NOMO-1 (cell line): Measurements from ENCODE around the gene USP9Y.
"Not testable (repeated sequence)": the region's sequence is repeated elsewhere in the genome, so short reads cannot be mapped to it uniquely, and the experiment has no call there.

Experiments
- DNase-seq, 2 experiments: peaks; one replicate each; lab custom pipeline; 2025; ENCODE audit not compliant: unreplicated experiment in 2 of 2; lab: John Stamatoyannopoulos, UW

The USP9Y gene, protein sequence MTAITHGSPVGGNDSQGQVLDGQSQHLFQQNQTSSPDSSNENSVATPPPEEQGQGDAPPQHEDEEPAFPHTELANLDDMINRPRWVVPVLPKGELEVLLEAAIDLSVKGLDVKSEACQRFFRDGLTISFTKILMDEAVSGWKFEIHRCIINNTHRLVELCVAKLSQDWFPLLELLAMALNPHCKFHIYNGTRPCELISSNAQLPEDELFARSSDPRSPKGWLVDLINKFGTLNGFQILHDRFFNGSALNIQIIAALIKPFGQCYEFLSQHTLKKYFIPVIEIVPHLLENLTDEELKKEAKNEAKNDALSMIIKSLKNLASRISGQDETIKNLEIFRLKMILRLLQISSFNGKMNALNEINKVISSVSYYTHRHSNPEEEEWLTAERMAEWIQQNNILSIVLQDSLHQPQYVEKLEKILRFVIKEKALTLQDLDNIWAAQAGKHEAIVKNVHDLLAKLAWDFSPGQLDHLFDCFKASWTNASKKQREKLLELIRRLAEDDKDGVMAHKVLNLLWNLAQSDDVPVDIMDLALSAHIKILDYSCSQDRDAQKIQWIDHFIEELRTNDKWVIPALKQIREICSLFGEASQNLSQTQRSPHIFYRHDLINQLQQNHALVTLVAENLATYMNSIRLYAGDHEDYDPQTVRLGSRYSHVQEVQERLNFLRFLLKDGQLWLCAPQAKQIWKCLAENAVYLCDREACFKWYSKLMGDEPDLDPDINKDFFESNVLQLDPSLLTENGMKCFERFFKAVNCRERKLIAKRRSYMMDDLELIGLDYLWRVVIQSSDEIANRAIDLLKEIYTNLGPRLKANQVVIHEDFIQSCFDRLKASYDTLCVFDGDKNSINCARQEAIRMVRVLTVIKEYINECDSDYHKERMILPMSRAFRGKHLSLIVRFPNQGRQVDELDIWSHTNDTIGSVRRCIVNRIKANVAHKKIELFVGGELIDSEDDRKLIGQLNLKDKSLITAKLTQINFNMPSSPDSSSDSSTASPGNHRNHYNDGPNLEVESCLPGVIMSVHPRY (N-terminal part only)

DNA sequence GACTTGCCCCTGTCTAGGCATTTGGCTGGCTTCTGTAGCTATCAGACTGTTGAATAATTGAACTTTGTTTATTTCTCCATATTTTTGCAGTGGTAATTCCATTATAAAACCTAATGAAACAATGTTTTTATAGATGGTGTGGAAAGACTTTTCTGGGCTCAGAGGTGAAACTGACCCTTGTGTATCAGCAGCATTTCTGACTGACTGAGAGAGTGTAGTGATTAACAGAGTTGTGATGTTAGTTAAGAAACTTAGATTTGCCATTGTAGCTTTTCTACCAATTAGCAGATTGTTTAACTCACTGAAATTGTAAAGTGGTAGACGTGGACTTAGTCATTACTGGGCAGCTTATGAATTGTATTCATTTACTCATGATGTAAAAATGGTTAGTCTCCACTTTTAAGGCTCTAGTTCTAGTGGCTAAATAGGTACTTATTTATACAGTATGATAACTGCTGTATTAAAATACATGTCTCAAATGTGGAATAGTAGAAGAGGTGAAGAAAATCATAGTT, at the start of gene USP9Y:
Gene USP9Y (plus strand): TSS at position 51 of the 515 bp plus-strand sequence. CDS start 8,217 bp downstream, outside the sequence.
- no peak for DNase-seq

DNA sequence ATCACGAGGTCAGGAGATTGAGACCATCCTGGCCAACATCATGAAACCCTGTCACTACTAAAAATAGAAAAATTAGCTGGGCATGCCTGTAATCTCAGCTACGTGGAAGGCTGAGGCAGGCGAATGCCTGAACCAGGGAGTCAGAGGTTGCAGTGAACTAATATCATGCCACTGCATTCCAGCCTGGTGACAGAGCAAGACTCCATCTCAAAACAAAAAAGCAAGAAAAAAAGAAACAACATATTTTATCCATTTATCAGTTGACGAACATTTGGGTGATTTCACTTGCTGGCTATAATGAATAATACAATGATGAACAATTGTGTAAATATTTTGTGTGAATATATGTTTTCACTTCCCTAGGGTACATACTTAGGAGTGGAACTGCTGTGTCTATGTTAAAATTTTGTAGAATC, 49.4 kb upstream of the USP9Y start:
- no peak for DNase-seq

DNA sequence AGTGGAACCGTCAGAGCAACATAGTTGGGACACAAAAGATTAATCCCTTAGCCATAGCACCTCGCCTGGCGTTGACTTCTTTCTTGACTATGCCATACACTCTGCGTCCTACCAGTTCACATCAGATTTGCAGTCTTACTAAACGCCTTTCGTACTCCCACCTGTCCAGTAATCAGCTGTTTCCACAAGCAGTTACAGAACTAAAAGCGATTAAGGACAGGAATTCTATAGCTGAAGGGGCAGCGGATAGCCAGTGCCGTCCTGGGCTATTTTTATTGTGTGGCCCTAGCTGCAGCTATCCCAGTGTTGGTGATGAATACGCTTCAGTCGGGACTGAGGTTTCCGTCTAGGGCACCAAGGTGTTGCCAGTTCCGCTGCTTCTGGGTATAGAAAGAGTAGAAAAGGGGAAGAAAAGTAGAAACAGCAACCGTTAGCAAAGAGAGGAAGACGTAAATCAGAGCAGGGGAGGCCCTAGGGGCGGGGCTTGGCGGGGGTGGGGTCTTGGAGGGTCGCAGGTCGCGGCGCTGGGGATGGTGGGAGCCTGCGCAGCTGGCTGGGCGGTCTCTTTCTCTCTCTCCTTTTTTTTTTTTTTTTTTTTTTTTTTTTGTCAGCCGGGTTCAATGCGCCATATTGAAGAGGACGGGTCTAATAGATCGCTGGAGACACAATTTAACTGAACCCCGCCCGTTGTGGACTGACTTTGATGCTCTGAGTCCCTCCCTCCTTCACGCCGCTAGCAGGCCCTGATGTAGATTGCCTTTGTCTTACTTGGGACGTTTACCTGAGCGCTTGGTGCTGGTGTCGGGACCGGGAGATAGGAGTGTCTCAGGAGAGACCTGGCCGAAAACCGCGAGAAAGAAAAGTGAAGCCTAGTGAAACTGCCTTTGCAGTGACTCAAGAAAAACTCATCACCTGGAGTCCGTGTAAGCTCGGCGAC, 39.0 kb upstream of the USP9Y start:
- no peak for DNase-seq

DNA sequence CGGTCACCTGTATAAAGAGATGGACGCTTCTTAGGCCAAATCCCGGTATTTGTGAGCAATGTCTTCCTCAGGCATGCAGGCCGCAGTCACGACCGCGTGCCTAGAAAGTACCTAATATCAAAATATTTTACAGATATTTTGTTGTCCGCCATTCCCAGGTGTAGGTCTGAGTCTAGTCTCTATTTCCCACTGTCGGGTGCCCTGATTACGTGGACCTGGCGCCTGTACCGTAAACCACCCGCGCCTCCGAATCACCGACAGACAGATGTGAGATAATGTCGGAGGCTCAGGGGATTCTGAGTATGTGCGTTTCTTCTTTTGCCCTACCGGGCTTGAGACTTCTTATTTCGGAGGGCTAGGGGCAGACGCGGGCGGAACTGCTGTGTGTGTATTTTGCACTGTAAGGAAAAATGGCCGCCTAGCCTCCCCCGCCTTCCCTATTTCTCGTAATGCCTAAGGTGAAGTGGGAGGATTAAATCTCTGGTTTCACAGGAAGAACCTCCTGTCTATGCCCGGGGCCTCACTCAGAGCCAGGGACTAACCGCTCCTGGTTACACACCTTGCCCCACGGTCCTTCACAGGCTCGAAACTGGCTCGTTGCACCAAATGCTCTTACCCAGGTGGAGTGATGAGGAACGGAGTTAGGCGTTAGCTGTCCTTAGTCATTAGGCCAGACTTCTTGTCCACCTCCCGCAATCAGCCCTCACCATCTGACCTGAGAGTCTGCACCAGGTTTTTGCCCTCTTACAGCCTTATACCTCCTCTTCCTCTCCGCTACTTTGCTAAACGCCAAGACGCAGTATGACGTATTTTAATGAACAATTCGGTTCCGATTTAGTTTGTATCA, 38.1 kb upstream of the USP9Y start:
- no peak for DNase-seq

DNA sequence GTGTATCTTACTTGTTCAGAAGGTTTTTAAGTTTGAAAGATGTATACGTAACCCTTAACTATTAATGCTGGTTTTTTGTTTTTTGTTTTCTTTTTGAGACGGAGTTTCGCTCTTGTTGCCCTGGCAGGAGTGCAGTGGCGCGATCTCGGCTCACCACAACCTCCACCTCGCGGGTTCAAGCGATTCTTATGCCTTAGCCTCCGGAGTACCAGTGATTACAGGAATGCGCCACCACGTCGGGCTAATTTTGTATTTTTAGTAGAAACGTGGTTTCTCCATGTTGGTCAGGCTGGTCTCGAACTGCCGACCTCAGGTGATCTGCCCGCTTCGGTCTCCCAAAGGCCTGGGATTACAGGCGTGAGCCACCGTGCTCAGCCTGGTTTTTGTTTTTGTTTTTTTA, 37.2 kb upstream of the USP9Y start:
- DNase-seq: not testable (repeated sequence)

DNA sequence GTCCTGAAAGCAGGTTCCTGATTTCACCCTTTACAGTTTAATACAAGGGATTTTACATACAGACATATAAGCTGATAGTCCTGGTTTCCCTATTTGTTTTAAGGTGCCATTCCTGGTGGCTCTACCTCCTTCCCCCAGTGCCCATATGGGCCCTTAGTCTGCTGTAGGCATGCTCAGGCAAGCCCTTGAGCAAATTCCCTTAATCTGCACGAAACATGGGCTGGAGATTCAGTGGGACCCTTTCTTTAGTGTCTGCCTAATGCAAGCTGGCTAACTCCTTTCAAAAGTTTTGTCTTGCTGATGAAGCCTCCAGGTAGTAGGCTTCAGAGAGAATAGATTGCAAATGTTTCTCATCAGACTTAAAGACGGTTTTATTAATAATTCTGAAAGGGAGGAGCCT, 22.9 kb upstream of the USP9Y start:
- no peak for DNase-seq

DNA sequence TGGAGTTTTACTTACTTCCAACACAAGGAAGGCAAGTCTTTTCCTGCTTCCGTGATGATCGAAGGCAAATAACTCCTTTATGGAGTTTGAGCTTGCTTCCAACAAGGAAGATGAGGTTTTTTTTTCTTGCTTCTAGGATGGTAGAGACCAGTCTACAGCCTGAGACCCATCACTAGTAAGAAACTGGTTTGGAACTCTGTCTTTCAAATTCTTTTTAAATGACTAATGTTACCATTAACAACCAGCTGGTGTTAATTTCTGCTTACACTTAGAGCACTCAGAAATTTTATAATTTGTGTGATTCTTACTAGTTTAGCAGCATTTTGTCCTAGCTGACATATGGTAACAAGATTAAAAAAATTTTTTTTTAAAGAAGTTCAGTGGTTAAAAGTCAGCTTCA, 19.5 kb upstream of the USP9Y start:
- DNase-seq: no peak

DNA sequence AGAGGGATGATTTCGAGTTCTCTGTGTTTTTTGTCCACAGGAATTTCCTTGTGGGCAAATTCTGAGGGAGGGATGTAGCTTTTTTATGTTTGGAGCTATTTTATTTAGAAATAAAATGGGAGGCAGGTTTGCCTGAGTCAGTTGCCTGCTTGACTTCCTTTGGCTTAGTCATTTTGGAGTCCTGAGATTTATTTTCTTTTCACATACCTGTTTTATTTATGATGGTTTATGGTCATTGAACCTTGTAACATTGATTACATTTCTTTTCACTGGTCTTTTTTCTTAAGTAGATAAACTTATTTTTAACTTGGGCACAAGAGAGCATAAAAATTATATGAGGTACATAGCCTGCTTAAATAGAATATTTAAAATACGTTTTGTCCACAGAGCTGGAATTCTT, 12.7 kb upstream of the USP9Y start:
- DNase-seq: no peak

DNA sequence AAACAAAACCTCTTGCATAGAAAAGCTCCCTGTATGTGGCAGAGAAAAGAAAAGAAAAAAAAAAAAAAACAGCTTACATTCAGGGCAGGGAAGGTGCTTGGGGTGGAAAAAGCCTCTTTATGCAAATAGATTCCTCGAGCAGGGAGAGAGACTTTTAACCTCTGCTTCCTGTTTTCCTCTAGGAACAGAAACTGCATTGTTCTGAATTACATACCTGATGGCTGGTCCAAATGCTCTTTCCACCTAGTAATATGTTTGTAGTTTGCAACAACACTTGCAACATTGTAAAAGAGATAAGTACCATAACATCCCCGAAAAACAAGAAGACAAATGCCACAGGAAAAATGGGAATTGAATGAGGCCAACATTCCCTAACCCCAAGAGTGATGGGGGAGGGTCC, 944 bp upstream of the USP9Y start:
- DNase-seq: no peak

DNA sequence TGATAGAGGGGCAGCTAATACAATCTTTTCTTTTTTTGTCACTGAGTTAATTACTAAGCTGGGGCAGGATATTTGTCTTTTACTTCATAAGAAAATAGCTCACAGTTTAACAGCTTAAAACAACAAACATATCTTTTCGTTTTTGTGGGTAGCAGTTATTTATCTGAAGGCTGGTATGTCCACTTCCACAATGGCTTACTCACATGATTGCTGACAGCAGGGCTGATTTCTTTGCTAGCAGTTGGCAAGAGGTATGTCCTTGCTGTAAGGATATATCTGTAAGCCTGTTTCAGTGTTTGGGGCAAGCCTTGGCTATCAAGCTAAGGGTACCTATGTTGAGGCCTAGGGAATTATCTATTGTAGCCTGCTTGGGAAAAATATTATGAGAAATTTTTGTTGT, 1.1 kb downstream of the USP9Y start:
- no peak for DNase-seq

DNA sequence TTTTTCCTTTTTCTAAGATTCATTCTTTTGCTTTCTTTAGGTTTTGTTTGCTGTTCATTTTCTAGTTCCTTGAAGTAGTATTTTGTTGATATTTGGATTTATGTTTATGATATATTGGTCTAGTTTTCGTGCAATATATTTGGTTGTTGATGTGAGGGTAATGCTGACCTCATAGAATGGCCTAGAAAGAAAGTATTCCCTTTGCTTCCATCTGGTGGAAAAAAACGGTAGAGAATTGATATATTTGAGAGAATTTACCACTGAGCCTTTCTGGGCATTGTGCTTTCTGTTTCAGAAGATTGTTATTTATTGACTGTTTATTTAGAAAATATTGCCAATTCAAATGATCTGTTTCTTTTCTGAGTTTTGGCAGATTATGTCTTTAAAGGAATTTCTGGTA, 9.4 kb downstream of the USP9Y start:
- DNase-seq: no peak

DNA sequence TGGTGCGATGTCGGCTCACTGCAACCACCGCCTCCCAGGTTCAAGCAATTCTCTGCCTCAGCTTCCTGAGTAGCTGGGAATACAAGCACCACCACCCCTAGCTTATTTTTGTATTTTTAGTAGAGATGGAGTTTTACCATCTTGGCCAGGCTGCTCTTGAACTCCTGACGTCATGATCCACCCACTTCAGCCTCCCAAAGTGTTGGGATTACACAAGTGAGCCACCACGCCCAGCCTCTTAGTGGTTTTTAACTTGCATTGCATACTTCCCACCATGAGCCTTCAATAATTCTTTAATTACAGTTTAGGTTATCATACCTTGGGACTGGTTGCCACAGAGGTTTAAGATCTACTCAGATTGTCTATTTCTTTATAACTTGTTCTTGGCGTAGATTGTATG, 14.3 kb downstream of the USP9Y start:
- DNase-seq: no peak

DNA sequence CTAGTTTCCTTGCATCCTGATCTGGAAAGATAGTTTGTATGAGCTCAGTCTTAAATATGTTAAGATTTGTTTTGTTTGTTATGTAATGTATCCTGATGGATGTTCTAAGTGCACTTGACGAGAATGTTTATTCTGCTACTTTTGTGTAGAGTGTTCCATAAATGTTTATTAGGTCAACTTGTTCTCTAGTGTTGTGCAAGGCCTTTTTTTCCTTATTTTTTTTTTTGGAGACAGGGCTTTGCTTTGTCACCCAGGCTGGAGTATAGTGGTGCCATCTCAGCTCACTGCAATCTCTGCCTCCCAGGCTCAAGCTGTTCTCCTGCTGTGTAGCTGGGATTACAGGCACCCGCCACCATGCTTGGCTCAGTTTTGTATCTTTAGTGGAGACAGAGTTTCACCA, 28.7 kb downstream of the USP9Y start:
- DNase-seq: no peak

DNA sequence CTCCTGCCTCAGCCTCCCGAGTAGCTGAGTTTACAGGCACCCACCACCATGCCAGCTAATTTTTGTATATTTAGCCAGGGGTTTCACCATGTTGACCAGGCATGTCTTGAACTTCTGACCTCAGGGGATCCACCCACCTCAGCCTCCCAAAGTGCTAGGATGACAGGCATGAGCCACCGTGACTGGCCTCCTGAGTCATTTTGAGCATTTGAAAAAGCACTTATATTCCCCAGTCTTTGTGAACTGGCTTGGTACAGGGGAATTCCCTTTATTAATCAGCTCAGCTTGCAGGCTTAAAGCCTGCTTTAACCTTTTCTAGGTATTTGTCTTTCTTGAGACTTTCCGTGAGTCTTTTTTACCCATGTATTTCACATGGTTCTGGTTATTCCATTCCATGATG, 32.6 kb downstream of the USP9Y start:
- DNase-seq: no peak

DNA sequence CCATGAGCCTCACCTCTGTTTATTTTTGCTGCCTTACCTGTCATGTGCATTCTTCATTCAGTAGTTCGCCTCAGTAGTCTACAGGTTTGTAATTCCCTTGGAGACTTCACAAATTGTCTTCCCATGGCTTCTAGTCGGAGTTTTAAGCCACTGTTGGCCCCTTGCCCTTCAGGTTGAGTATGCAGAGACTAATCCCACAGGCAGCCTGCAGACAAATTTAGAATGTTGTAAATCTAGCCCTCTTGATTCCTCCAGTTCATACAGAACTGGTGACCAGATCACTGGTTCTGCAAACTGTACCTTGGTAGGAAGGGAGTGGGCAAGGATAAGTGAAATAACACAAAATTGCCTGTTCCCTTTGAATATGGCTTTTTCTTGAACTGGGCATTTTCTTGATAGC, 33.0 kb downstream of the USP9Y start:
- no peak for DNase-seq

DNA sequence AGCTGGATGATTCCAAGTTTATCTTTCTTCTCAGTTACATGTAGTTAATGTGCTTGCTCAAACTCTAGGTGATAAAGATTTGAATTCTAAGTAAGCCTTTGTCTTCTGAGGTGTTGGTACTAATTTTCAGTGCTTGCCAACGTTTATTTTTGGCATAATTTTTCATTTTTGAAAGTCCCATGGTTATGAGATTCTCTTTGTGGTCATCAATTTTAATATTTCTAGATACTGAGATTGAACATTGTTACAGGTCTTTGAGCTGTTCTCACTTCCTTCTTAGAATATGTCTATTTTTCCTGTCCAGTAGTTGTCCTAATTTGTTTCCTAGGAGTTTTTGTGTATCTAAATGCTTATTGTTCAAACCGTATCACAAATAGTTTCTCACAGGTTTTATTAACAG, 40.4 kb downstream of the USP9Y start:
- no peak for DNase-seq

DNA sequence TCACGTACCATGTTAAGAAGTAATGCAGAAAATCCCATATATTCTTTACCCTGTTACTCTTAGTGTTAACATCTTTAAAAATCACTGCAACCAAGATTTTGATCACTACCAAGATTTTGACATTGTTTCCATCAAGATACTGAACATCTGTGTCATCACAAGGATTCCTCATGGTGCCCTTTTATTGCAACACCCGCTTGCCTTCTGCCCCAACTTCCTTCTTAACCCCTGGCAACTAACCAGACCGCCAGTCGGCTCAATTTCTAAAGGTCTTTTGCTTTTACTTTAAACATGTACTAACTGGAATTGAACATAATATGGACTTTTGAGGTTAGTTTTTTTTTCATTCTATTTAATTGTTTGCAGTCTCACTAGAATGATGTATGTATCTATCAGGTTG, 41.7 kb downstream of the USP9Y start:
- DNase-seq: no peak

DNA sequence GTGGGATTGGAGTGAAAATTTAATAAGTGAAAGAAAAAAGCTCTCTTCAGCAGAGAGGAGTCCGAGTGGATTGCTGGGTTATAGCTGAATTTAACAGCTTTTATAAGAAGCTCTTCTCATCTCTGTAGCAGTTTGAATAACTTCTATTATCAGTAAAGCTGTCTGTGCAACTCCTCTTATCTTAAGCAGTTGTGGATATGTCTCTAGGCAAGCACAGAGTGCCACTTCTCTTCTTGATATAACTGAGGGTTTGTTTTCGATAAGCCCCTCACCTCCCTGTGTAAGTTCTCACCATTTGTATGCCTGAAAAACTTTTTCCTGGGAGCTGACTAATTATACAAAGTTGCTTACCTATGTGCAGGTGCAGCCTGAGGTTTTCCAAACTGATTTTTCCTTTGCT, 43.1 kb downstream of the USP9Y start:
- no peak for DNase-seq

DNA sequence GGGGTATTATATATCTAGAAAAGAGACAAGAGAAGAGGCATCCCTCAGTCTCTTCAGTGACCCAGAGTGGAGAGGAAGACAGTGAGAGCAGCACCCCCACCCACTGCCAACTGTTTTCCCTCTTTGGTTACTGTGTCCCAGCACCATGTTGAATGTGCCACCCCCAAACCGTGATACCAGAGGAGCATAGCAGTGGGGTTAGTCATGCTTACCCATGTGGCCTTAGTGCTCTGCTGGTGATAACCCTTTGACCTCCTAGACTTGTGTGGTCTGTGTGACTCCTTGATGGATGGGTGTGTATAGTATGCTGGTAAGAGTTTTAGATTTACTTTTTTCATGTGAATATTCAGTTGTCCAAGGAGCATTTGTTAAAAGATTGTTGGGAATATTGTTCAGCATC, 48.3 kb downstream of the USP9Y start:
- no peak for DNase-seq
